WTC11 (cell line): ENCODE results near the gene CHD9NB.

ENCODE experiments used
- ATF1 ChIP-seq: sonication (generic); formaldehyde crosslinking; IDR thresholded peaks from 2 replicates; pipeline ENCODE4 v1.8.1; 2023; ENCODE audit warnings: mild to moderate bottlenecking, moderate library complexity, missing genetic modification reagents
- CREB1 ChIP-seq: sonication (generic); formaldehyde crosslinking; IDR thresholded peaks from 2 replicates; pipeline ENCODE4 v1.8.0; 2023; ENCODE audit warnings: mild to moderate bottlenecking, missing genetic modification reagents
- CTCF ChIP-seq: fragments of 200-600 bp; IDR thresholded peaks from 2 replicates; pipeline ENCODE4 v1.8.0; 2022; ENCODE audit warnings: antibody characterized with exemption
- IRF1 ChIP-seq: sonication (generic); formaldehyde crosslinking; IDR thresholded peaks from 2 replicates; pipeline ENCODE4 v1.8.0; 2023; ENCODE audit warnings: missing genetic modification reagents
- NR2C2 ChIP-seq: sonication (generic); formaldehyde crosslinking; IDR thresholded peaks from 2 replicates; pipeline ENCODE4 v1.8.0; 2022; ENCODE audit warnings: mild to moderate bottlenecking, missing genetic modification reagents
- USF2 ChIP-seq: sonication (generic); formaldehyde crosslinking; IDR thresholded peaks from 2 replicates; pipeline ENCODE4 v1.8.1; 2023; ENCODE audit warnings: mild to moderate bottlenecking, missing genetic modification reagents, moderate library complexity
- ZBTB21 ChIP-seq: sonication (generic); formaldehyde crosslinking; IDR thresholded peaks from 2 replicates; pipeline ENCODE4 v1.8.1; 2023; ENCODE audit warnings: mild to moderate bottlenecking, missing genetic modification reagents, borderline replicate concordance
- ZNF121 ChIP-seq: sonication (generic); formaldehyde crosslinking; IDR thresholded peaks from 2 replicates; pipeline ENCODE4 v1.8.0; 2023; ENCODE audit warnings: missing genetic modification reagents
- ZNF423 ChIP-seq: fragments of 250-450 bp; sonication (Bioruptor Pico); IDR thresholded peaks from 2 replicates; pipeline ENCODE4 v2.1.2; 2022; ENCODE audit warnings: mild to moderate bottlenecking, moderate library complexity

GRCh38 chr16:53067675-53068074 lies 15.0 kb upstream of the CHD9NB start:
- TF ChIP-seq CTCF (no peak), ZBTB21 (CRISPR knock-in tag) (no peak), NR2C2 (CRISPR knock-in tag) (no peak), IRF1 (no peak), USF2 (CRISPR knock-in tag) (no peak), ATF1 (CRISPR knock-in tag) (no peak), ZNF121 (CRISPR knock-in tag) (peak; percentile 77), ZNF423 (CRISPR knock-in tag) (no peak), CREB1 (no peak)
